Measurements from ENCODE around the gene CASKIN2. TPM values are rescaled to one million over a fixed set of nuclear protein-coding genes. Genes with fewer than 3 reads are reported as not detected.

CASKIN2 gene
- polyA plus RNA-seq, 3 donors = 0.33 TPM; not detected in 2

DNA sequence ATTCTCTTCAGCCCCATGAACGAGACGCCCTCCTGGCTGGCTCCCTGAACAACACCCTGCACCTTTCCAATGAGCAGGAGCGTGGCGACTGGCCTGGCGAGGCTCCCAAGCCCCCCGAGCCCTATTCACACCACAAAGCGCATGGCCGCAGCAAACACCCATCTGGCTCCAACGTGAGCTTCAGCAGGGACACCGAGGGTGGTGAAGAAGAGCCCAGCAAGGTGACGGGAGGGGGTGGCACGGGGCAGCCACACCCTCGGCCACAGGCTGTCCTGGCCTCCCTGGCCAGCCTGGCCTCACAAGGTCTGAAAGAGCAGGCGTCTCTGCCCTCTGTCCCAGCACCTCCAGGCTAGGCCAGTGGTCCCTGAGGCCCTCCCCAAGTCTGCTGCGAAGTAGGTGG lies 23.7 kb downstream of the CASKIN2 start:
- peaks cover 0 to 2% (median 0%) of the 10 kb centered on the region in 7 donors for H3K9me3 Mint-ChIP-seq
- H3K4me2 ChIP-seq (replicated peaks; ENCODE audit: extremely low read depth, low read length, poor library complexity, severe bottlenecking) = no peak overlapping the region
- peaks cover 5% of the 10 kb centered on the region for H3K79me2 ChIP-seq (ENCODE audit: insufficient read depth, low read length)
- H3K27ac Mint-ChIP-seq = no peak overlapping the region
- intact Hi-C loops (cut with micrococcal nuclease) = no loop called here
- H3K4me1 ChIP-seq (ENCODE audit: control insufficient read depth in 1 of 2, insufficient read depth in 2 of 2, low read length in 2 of 2) = peaks cover 17% of the 10 kb centered on the region in 2 donors
- H3K27ac ChIP-seq (ENCODE audit: low read depth in 1 of 2, low read length in 2 of 2) = no peak overlapping the region
- H3K36me3 ChIP-seq (replicated peaks in 1 of 2; ENCODE audit: control insufficient read depth in 1 of 2, insufficient read depth in 2 of 2, low read length in 2 of 2) = peaks cover 65 to 69% of the 10 kb centered on the region in 2 donors
- no peaks in the 10 kb centered on the region for H3K27me3 ChIP-seq (ENCODE audit: control insufficient read depth in 2 of 2, insufficient read depth in 2 of 2, low read length in 2 of 2)
- no peak overlapping the region for H3K9ac ChIP-seq (ENCODE audit: insufficient read depth, low read length, poor library complexity, severe bottlenecking)
- H3K4me3 Mint-ChIP-seq = no peak overlapping the region
- H4K20me1 ChIP-seq (ENCODE audit: insufficient read depth, low read length) = no peaks in the 10 kb centered on the region
- H3K27me3 Mint-ChIP-seq (ENCODE audit: low read depth in 3 of 3) = peaks cover 0 to 2% (median 0%) of the 10 kb centered on the region in 3 donors
- TF ChIP-seq, protein P1, sequence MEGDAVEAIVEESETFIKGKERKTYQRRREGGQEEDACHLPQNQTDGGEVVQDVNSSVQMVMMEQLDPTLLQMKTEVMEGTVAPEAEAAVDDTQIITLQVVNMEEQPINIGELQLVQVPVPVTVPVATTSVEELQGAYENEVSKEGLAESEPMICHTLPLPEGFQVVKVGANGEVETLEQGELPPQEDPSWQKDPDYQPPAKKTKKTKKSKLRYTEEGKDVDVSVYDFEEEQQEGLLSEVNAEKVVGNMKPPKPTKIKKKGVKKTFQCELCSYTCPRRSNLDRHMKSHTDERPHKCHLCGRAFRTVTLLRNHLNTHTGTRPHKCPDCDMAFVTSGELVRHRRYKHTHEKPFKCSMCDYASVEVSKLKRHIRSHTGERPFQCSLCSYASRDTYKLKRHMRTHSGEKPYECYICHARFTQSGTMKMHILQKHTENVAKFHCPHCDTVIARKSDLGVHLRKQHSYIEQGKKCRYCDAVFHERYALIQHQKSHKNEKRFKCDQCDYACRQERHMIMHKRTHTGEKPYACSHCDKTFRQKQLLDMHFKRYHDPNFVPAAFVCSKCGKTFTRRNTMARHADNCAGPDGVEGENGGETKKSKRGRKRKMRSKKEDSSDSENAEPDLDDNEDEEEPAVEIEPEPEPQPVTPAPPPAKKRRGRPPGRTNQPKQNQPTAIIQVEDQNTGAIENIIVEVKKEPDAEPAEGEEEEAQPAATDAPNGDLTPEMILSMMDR (IDR thresholded peaks at IDR 0.05) = no peak
- H3K4me1 Mint-ChIP-seq = peaks cover 16% of the 10 kb centered on the region
- peaks cover 53 to 84% of the 10 kb centered on the region in 2 donors for H3K36me3 Mint-ChIP-seq
- 95% methylated on average over 15 of the region's 15 CpGs for WGBS (ENCODE audit: insufficient coverage)
- no peaks in the 10 kb centered on the region for H3K9me3 ChIP-seq (replicated peaks in 1 of 2; ENCODE audit: control insufficient read depth in 1 of 2, insufficient read depth in 1 of 2, low read length in 2 of 2)
- H2AFZ ChIP-seq (ENCODE audit: insufficient read depth, low read depth, low read length, poor library complexity, severe bottlenecking) = no peak overlapping the region
- H3K4me3 ChIP-seq (replicated peaks in 1 of 3; ENCODE audit: low read depth in 2 of 3, low read length in 3 of 3) = no peak overlapping the region
- no peak for DNase-seq

DNA sequence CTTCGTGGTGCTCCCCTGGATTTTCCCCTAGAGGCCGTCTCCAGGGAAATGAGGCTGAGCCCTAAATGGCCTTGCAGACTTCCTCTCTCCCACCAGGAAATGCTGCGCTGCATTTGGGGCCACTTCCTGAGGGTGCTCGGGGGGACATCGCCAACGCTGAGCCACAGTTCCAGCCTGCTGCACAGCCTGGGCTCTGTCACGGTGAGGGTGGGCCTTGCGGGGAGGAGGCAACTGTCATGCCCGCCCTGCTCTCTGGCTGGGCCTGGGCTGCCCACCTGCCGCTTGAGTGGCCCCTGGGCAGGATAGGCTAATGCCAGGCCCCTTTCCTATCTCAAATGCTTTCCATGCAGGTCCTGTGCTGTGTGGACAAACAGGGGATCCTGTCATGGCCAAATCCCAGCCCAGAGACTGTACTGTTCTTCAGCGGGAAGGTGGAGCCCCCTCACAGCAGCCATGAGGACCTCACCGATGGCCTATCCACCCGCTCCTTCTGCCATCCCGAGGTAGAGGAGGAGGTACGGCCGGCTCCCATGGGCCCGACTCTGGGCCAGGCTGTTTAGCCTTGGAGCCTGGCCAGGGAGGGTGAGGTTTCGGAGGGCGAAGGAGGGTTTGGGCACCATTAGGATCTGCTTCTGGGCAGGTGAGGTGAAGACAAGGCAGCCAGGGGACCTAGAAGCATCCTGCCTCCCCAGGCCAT lies 24.2 kb downstream of the CASKIN2 start:
- Histone ChIP-seq H3K4me3 (replicated peaks in 1 of 3; ENCODE audit: low read depth in 2 of 3, low read length in 3 of 3) (no peak overlapping the region), H3K9me3 (replicated peaks in 1 of 2; ENCODE audit: control insufficient read depth in 1 of 2, insufficient read depth in 1 of 2, low read length in 2 of 2) (no peaks in the 10 kb centered on the region), H3K27ac (ENCODE audit: low read depth in 1 of 2, low read length in 2 of 2) (no peak overlapping the region), H3K36me3 (replicated peaks in 1 of 2; ENCODE audit: control insufficient read depth in 1 of 2, insufficient read depth in 2 of 2, low read length in 2 of 2) (peaks cover 63% of the 10 kb centered on the region in 2 donors), H3K9ac (ENCODE audit: insufficient read depth, low read length, poor library complexity, severe bottlenecking) (no peak overlapping the region), H3K4me1 (ENCODE audit: control insufficient read depth in 1 of 2, insufficient read depth in 2 of 2, low read length in 2 of 2) (peaks cover 22 to 23% of the 10 kb centered on the region in 2 donors), H3K27me3 (ENCODE audit: control insufficient read depth in 2 of 2, insufficient read depth in 2 of 2, low read length in 2 of 2) (no peaks in the 10 kb centered on the region), H3K4me2 (replicated peaks; ENCODE audit: extremely low read depth, low read length, poor library complexity, severe bottlenecking) (no peak overlapping the region), H4K20me1 (ENCODE audit: insufficient read depth, low read length) (no peaks in the 10 kb centered on the region), H3K79me2 (ENCODE audit: insufficient read depth, low read length) (peaks cover 5% of the 10 kb centered on the region), H2AFZ (ENCODE audit: insufficient read depth, low read depth, low read length, poor library complexity, severe bottlenecking) (no peak overlapping the region)
- intact Hi-C loops (cut with micrococcal nuclease) = no loop called here
- Mint-ChIP-seq H3K9me3 (peaks cover 0 to 2% (median 0%) of the 10 kb centered on the region in 7 donors), H3K4me3 (no peak overlapping the region), H3K27me3 (ENCODE audit: low read depth in 3 of 3) (peaks cover 0 to 2% (median 0%) of the 10 kb centered on the region in 3 donors), H3K36me3 (peaks cover 52 to 84% of the 10 kb centered on the region in 2 donors), H3K4me1 (peaks cover 22% of the 10 kb centered on the region), H3K27ac (peak overlapping the region in 1 of 7 donors; percentile 8)
- WGBS (ENCODE audit: insufficient coverage) = 62% methylated on average over 19 of the region's 19 CpGs
- no peak for DNase-seq
- TF ChIP-seq, protein P1 (IDR thresholded peaks at IDR 0.05) = no peak

Measured in CD14-positive monocyte (primary cell).